ENCODE data around the gene IGSF1. TPM values are rescaled to one million over a fixed set of nuclear protein-coding genes. Genes with fewer than 3 reads are reported as not detected.

IGSF1 gene
- total RNA-seq, 1 donor from 2014 or later: 9.6 TPM

DNA sequence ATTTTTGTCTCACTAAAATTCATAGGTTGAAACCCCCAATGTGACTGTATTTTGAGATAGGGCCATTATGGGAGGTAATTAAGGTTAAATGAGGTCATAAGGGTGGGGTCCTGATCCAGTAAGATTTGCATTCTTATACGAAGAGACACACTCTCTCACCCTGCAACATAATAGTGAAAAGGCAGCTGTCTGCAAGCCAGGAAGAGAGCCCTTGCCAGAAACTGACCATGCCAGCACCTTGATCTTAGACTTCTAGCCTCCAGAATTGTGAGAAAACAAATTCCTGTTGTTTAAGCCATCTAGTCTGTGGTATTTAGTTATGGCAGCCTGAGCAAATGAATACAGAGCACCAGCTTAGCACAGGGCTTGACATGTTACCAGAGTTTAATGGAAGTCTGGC is 17.5 kb upstream of the IGSF1 start:
- Histone ChIP-seq H3K4me3 (no peak overlapping the region), H3K36me3 (no peaks in the 10 kb centered on the region), H3K27me3 (no peaks in the 10 kb centered on the region), H4K20me1 (ENCODE audit: low read depth) (no peaks in the 10 kb centered on the region), H3K9ac (no peak overlapping the region), H3K79me2 (ENCODE audit: low read depth) (no peaks in the 10 kb centered on the region), H2AFZ (replicated peaks) (no peak overlapping the region), H3K4me1 (peaks cover 5% of the 10 kb centered on the region), H3K9me3 (ENCODE audit: low read depth) (peaks cover 4% of the 10 kb centered on the region), H3F3A (ENCODE audit: low read depth) (no peaks in the 10 kb centered on the region), H3K27ac (no peak overlapping the region), H3K4me2 (no peak overlapping the region)
- Mint-ChIP-seq H3K4me1 (peaks cover 24% of the 10 kb centered on the region), H3K4me3 (no peak overlapping the region), H3K27me3 (ENCODE audit: insufficient read depth, low read depth) (no peaks in the 10 kb centered on the region), H3K27ac (no peak overlapping the region), H3K36me3 (no peaks in the 10 kb centered on the region), H3K9me3 (no peaks in the 10 kb centered on the region)
- no peak for DNase-seq (ENCODE audit: low spot score)
- TF ChIP-seq, protein P1, sequence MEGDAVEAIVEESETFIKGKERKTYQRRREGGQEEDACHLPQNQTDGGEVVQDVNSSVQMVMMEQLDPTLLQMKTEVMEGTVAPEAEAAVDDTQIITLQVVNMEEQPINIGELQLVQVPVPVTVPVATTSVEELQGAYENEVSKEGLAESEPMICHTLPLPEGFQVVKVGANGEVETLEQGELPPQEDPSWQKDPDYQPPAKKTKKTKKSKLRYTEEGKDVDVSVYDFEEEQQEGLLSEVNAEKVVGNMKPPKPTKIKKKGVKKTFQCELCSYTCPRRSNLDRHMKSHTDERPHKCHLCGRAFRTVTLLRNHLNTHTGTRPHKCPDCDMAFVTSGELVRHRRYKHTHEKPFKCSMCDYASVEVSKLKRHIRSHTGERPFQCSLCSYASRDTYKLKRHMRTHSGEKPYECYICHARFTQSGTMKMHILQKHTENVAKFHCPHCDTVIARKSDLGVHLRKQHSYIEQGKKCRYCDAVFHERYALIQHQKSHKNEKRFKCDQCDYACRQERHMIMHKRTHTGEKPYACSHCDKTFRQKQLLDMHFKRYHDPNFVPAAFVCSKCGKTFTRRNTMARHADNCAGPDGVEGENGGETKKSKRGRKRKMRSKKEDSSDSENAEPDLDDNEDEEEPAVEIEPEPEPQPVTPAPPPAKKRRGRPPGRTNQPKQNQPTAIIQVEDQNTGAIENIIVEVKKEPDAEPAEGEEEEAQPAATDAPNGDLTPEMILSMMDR (IDR thresholded peaks at IDR 0.05): no peak
- TF ChIP-seq EZH2phosphoT487 (IDR thresholded peaks at IDR 0.05) (no peak), EZH2 (IDR thresholded peaks at IDR 0.05) (no peak)

DNA sequence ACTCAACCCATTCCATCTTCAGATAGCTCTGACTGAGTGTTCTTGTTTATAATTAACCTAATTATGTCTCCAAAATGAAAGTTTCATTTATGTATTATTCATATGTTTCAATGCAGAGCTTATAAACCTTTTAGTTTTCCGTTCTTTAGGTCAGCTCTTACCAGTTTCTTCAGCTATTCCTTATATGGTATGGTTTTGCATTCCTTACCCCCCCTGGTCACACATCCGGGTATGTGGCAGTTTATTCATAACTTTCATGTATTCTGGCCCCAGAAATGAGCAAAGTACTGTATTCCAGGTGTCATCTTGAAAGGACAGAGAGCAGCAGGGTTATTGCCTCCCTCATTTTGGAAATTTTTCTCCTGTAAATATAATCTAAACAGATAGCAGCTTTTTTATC is 16.8 kb upstream of the IGSF1 start:
- TF ChIP-seq EZH2phosphoT487 (IDR thresholded peaks at IDR 0.05) (no peak), EZH2 (IDR thresholded peaks at IDR 0.05) (no peak)
- TF ChIP-seq, protein P1 (IDR thresholded peaks at IDR 0.05): no peak
- Histone ChIP-seq H3K9me3 (ENCODE audit: low read depth) (peaks cover 4% of the 10 kb centered on the region), H3F3A (ENCODE audit: low read depth) (no peaks in the 10 kb centered on the region), H4K20me1 (ENCODE audit: low read depth) (no peaks in the 10 kb centered on the region), H3K4me2 (no peak overlapping the region), H3K79me2 (ENCODE audit: low read depth) (no peaks in the 10 kb centered on the region), H3K4me1 (peaks cover 5% of the 10 kb centered on the region), H3K36me3 (no peaks in the 10 kb centered on the region), H3K9ac (no peak overlapping the region), H2AFZ (replicated peaks) (no peak overlapping the region), H3K4me3 (no peak overlapping the region), H3K27ac (no peak overlapping the region), H3K27me3 (no peaks in the 10 kb centered on the region)
- Mint-ChIP-seq H3K9me3 (no peaks in the 10 kb centered on the region), H3K4me1 (peaks cover 29% of the 10 kb centered on the region), H3K27ac (no peak overlapping the region), H3K36me3 (no peaks in the 10 kb centered on the region), H3K4me3 (no peak overlapping the region), H3K27me3 (ENCODE audit: insufficient read depth, low read depth) (no peaks in the 10 kb centered on the region)
- DNase-seq (ENCODE audit: low spot score): no peak

DNA sequence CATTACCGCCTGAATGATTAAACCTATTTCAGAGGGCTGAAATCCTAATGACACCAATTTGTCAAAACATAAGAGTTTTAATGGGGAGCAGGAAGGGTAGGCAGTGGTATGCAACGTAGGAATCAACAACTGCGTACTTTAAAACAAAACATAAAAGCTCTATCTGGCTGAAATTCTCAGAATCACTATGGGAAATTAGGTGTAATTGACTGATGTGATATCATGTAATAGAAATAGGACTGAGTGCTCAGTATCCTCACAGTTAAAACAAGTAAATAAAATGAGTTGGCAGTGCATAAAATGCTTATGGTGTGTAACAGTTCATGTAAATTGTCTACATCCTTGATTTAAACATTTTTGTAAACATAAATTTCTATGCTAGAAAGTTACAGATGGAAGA is 13.6 kb upstream of the IGSF1 start:
- H3K36me3 ChIP-seq: no peaks in the 10 kb centered on the region
- no peak overlapping the region for H3K4me3 Mint-ChIP-seq
- H2AFZ ChIP-seq (replicated peaks): no peak overlapping the region
- no peaks in the 10 kb centered on the region for H3K36me3 Mint-ChIP-seq
- DNase-seq (ENCODE audit: low spot score): no peak
- H3K9ac ChIP-seq: no peak overlapping the region
- no peak for TF ChIP-seq EZH2 (IDR thresholded peaks at IDR 0.05)
- TF ChIP-seq EZH2phosphoT487 (IDR thresholded peaks at IDR 0.05): no peak
- TF ChIP-seq, protein P1 (IDR thresholded peaks at IDR 0.05): no peak
- no peaks in the 10 kb centered on the region for H3K27me3 ChIP-seq
- no peaks in the 10 kb centered on the region for H3K79me2 ChIP-seq (ENCODE audit: low read depth)
- H3F3A ChIP-seq (ENCODE audit: low read depth): no peaks in the 10 kb centered on the region
- no peaks in the 10 kb centered on the region for H3K4me1 ChIP-seq
- no peak overlapping the region for H3K4me2 ChIP-seq
- H3K9me3 ChIP-seq (ENCODE audit: low read depth): no peaks in the 10 kb centered on the region
- no peak overlapping the region for H3K27ac Mint-ChIP-seq
- peaks cover 27% of the 10 kb centered on the region for H3K4me1 Mint-ChIP-seq
- H3K9me3 Mint-ChIP-seq: no peaks in the 10 kb centered on the region
- H4K20me1 ChIP-seq (ENCODE audit: low read depth): no peaks in the 10 kb centered on the region
- H3K27ac ChIP-seq: no peak overlapping the region
- no peak overlapping the region for H3K4me3 ChIP-seq
- no peaks in the 10 kb centered on the region for H3K27me3 Mint-ChIP-seq (ENCODE audit: insufficient read depth, low read depth)
